Tibial nerve (tissue), 3 donors: ENCODE results near the gene CD47.

Experiments
- POLR2A ChIP-seq, 2 donors: fragments of 450-650 bp; IDR thresholded peaks; one replicate each; pipeline ENCODE4 v1.6.1; 2017; ENCODE audit warnings: antibody characterized with exemption in 2 of 2, mild to moderate bottlenecking in 2 of 2, moderate library complexity in 2 of 2
- TF ChIP-seq, protein P1 (sequence below), 5 experiments: fragments of 200-600 bp in 3 of 5; fragments of 450-650 bp in 2 of 5; sonication (generic) in 3 of 5; IDR thresholded peaks; one replicate each; pipeline ENCODE4 v1.5.1; 2016 to 2019; ENCODE audit warnings: antibody characterized with exemption in 5 of 5, mild to moderate bottlenecking in 3 of 5, moderate library complexity in 2 of 5

- TF ChIP-seq, protein P1, sequence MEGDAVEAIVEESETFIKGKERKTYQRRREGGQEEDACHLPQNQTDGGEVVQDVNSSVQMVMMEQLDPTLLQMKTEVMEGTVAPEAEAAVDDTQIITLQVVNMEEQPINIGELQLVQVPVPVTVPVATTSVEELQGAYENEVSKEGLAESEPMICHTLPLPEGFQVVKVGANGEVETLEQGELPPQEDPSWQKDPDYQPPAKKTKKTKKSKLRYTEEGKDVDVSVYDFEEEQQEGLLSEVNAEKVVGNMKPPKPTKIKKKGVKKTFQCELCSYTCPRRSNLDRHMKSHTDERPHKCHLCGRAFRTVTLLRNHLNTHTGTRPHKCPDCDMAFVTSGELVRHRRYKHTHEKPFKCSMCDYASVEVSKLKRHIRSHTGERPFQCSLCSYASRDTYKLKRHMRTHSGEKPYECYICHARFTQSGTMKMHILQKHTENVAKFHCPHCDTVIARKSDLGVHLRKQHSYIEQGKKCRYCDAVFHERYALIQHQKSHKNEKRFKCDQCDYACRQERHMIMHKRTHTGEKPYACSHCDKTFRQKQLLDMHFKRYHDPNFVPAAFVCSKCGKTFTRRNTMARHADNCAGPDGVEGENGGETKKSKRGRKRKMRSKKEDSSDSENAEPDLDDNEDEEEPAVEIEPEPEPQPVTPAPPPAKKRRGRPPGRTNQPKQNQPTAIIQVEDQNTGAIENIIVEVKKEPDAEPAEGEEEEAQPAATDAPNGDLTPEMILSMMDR (IDR thresholded peaks at IDR 0.05): no peak
- TF ChIP-seq POLR2A (IDR thresholded peaks at IDR 0.05): no peak
These were observed 83.9 kb downstream of the CD47 start for GRCh38 chr3:108006881-108007331.
